Measurements from ENCODE around the gene DENND1B. TPM values are rescaled to one million over a fixed set of nuclear protein-coding genes. Genes with fewer than 3 reads are reported as not detected.

The DENND1B gene
- total and polyA plus RNA-seq, 2 of the 13 experiments (the other 11 are each of a cell fraction or from before 2014, with no cell fraction given) = 2.6 to 5.7 TPM

DNA sequence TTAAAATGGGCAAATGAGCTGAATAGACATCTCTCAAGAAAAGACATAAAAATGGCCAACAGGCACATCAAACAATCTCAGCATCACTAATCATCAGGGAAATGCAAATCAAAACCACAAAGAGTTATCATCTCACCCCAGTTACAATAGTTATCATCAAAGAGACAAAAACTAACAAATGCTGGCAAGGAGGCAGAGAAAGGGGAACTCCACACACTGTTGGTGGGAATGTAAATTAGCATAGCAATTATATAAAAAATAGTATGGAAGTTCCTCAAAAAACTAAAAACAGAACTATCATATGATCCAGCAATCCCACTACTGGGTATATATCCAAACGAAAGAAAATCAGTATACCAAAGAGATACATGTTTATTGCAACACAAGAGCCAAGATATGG, 68.7 kb downstream of the DENND1B start:
- H3K4me3 ChIP-seq (replicated peaks in 1 of 3; ENCODE audit: insufficient read depth in 1 of 3, low read depth in 2 of 3, low read length in 3 of 3) = no peak overlapping the region
- ChIA-PET POLR2A (no interaction called here), CTCF (ENCODE audit: low intra/inter-chr PET ratio, low total read pairs) (no interaction called here)
- no peaks in the 10 kb centered on the region for H4K20me1 ChIP-seq (ENCODE audit: insufficient read depth, low read length)
- H3K9ac ChIP-seq (ENCODE audit: insufficient read depth, low read depth, low read length) = no peak overlapping the region
- in situ Hi-C loops (cut with HindIII; ENCODE audit: extremely low pct_ligation_motif_present, low pct_unique_long_range_greater_than_20kb) = no loop called here
- DNase-seq (ENCODE audit: low spot score) (no peak), FAIRE-seq (no peak), ATAC-seq (no peak)
- no peak overlapping the region for H3K27ac ChIP-seq (ENCODE audit: extremely low read length, insufficient read depth, low read length)
- H3K36me3 ChIP-seq (replicated peaks in 1 of 2; ENCODE audit: control insufficient read depth in 1 of 2, insufficient read depth in 2 of 2, low read length in 2 of 2) = no peaks in the 10 kb centered on the region
- no peak overlapping the region for H2AFZ ChIP-seq (ENCODE audit: low read length)
- H3K79me2 ChIP-seq (ENCODE audit: insufficient read depth, low read length) = no peaks in the 10 kb centered on the region
- intact Hi-C loops (cut with micrococcal nuclease; ENCODE audit: unreplicated experiment) = no loop called here
- H3K9me3 ChIP-seq (ENCODE audit: low read length) = no peaks in the 10 kb centered on the region
- no peaks in the 10 kb centered on the region for H3K4me1 ChIP-seq (ENCODE audit: insufficient read depth, low read length)
- WGBS (ENCODE audit: low lambda C conversion rate) = 95% methylated on average over 1 of the region's 1 CpG
- no TSS peak for BruUV-seq (replicated peaks)
- no peaks in the 10 kb centered on the region for H3K27me3 ChIP-seq (ENCODE audit: control insufficient read depth in 1 of 2, insufficient read depth in 2 of 2, low read length in 2 of 2)
- no peak overlapping the region for H3K4me2 ChIP-seq (ENCODE audit: low read depth, low read length)
- no peak for TF ChIP-seq CAMTA2 (CRISPR knock-in tag; IDR thresholded peaks at IDR 0.05; ENCODE audit: borderline replicate concordance)
- no peak for TF ChIP-seq PPARG (CRISPR knock-in tag; conservative IDR thresholded peaks at IDR 0.05)
- TF ChIP-seq, protein P1, sequence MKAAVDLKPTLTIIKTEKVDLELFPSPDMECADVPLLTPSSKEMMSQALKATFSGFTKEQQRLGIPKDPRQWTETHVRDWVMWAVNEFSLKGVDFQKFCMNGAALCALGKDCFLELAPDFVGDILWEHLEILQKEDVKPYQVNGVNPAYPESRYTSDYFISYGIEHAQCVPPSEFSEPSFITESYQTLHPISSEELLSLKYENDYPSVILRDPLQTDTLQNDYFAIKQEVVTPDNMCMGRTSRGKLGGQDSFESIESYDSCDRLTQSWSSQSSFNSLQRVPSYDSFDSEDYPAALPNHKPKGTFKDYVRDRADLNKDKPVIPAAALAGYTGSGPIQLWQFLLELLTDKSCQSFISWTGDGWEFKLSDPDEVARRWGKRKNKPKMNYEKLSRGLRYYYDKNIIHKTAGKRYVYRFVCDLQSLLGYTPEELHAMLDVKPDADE (CRISPR knock-in tag; IDR thresholded peaks at IDR 0.05) = no peak
- no peak for TF ChIP-seq ZNF335 (CRISPR knock-in tag; IDR thresholded peaks at IDR 0.05)
- TF ChIP-seq ZBTB21 (CRISPR knock-in tag; IDR thresholded peaks at IDR 0.05) = no peak
- TF ChIP-seq ZFYVE20 (CRISPR knock-in tag; IDR thresholded peaks at IDR 0.05; ENCODE audit: borderline replicate concordance, low read depth) = no peak
- no peak for TF ChIP-seq CCAR2 (optimal IDR thresholded peaks at IDR 0.05; ENCODE audit: low read depth, low read length)
- TF ChIP-seq, protein P2, sequence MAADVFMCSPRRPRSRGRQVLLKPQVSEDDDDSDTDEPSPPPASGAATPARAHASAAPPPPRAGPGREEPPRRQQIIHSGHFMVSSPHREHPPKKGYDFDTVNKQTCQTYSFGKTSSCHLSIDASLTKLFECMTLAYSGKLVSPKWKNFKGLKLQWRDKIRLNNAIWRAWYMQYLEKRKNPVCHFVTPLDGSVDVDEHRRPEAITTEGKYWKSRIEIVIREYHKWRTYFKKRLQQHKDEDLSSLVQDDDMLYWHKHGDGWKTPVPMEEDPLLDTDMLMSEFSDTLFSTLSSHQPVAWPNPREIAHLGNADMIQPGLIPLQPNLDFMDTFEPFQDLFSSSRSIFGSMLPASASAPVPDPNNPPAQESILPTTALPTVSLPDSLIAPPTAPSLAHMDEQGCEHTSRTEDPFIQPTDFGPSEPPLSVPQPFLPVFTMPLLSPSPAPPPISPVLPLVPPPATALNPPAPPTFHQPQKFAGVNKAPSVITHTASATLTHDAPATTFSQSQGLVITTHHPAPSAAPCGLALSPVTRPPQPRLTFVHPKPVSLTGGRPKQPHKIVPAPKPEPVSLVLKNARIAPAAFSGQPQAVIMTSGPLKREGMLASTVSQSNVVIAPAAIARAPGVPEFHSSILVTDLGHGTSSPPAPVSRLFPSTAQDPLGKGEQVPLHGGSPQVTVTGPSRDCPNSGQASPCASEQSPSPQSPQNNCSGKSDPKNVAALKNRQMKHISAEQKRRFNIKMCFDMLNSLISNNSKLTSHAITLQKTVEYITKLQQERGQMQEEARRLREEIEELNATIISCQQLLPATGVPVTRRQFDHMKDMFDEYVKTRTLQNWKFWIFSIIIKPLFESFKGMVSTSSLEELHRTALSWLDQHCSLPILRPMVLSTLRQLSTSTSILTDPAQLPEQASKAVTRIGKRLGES (CRISPR knock-in tag; IDR thresholded peaks at IDR 0.05; ENCODE audit: borderline replicate concordance) = no peak
- TF ChIP-seq, protein P3, sequence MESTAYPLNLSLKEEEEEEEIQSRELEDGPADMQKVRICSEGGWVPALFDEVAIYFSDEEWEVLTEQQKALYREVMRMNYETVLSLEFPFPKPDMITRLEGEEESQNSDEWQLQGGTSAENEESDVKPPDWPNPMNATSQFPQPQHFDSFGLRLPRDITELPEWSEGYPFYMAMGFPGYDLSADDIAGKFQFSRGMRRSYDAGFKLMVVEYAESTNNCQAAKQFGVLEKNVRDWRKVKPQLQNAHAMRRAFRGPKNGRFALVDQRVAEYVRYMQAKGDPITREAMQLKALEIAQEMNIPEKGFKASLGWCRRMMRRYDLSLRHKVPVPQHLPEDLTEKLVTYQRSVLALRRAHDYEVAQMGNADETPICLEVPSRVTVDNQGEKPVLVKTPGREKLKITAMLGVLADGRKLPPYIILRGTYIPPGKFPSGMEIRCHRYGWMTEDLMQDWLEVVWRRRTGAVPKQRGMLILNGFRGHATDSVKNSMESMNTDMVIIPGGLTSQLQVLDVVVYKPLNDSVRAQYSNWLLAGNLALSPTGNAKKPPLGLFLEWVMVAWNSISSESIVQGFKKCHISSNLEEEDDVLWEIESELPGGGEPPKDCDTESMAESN (CRISPR knock-in tag; conservative IDR thresholded peaks at IDR 0.05) = no peak
- TF ChIP-seq RORA (CRISPR knock-in tag; IDR thresholded peaks at IDR 0.05) = no peak
- no peak for TF ChIP-seq KDM4B (CRISPR knock-in tag; IDR thresholded peaks at IDR 0.05)
- no peak for TF ChIP-seq ARID2 (CRISPR knock-in tag; IDR thresholded peaks at IDR 0.05; ENCODE audit: borderline replicate concordance)
- TF ChIP-seq SIX1 (CRISPR knock-in tag; IDR thresholded peaks at IDR 0.05; ENCODE audit: borderline replicate concordance) = no peak
- TF ChIP-seq, protein P4, sequence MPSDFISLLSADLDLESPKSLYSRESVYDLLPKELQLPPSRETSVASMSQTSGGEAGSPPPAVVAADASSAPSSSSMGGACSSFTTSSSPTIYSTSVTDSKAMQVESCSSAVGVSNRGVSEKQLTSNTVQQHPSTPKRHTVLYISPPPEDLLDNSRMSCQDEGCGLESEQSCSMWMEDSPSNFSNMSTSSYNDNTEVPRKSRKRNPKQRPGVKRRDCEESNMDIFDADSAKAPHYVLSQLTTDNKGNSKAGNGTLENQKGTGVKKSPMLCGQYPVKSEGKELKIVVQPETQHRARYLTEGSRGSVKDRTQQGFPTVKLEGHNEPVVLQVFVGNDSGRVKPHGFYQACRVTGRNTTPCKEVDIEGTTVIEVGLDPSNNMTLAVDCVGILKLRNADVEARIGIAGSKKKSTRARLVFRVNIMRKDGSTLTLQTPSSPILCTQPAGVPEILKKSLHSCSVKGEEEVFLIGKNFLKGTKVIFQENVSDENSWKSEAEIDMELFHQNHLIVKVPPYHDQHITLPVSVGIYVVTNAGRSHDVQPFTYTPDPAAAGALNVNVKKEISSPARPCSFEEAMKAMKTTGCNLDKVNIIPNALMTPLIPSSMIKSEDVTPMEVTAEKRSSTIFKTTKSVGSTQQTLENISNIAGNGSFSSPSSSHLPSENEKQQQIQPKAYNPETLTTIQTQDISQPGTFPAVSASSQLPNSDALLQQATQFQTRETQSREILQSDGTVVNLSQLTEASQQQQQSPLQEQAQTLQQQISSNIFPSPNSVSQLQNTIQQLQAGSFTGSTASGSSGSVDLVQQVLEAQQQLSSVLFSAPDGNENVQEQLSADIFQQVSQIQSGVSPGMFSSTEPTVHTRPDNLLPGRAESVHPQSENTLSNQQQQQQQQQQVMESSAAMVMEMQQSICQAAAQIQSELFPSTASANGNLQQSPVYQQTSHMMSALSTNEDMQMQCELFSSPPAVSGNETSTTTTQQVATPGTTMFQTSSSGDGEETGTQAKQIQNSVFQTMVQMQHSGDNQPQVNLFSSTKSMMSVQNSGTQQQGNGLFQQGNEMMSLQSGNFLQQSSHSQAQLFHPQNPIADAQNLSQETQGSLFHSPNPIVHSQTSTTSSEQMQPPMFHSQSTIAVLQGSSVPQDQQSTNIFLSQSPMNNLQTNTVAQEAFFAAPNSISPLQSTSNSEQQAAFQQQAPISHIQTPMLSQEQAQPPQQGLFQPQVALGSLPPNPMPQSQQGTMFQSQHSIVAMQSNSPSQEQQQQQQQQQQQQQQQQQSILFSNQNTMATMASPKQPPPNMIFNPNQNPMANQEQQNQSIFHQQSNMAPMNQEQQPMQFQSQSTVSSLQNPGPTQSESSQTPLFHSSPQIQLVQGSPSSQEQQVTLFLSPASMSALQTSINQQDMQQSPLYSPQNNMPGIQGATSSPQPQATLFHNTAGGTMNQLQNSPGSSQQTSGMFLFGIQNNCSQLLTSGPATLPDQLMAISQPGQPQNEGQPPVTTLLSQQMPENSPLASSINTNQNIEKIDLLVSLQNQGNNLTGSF (CRISPR knock-in tag; IDR thresholded peaks at IDR 0.05) = no peak
- no peak for TF ChIP-seq ZMYM4 (CRISPR knock-in tag; IDR thresholded peaks at IDR 0.05)
